AG10803 (cell line): ENCODE data around the gene SSH2.
A peak's percentile ranks its signal among the peaks of the same experiment; 100 is the strongest.

Source experiments
- DNase-seq: peaks from one replicate; pipeline ENCODE4 v3.0.0; 2010; ENCODE audit warnings: low read depth
- H3K4me3 ChIP-seq: 2 replicates; pipeline ENCODE4 v1.5.1; 2011; ENCODE audit warnings: mild to moderate bottlenecking, low read length, control low read depth
- TF ChIP-seq, protein P1 (sequence below): conservative IDR thresholded peaks from 2 replicates; pipeline ENCODE4 v1.5.1; 2011; ENCODE audit warnings: mild to moderate bottlenecking, low read length, control low read depth, inconsistent platforms

The SSH2 gene

DNA sequence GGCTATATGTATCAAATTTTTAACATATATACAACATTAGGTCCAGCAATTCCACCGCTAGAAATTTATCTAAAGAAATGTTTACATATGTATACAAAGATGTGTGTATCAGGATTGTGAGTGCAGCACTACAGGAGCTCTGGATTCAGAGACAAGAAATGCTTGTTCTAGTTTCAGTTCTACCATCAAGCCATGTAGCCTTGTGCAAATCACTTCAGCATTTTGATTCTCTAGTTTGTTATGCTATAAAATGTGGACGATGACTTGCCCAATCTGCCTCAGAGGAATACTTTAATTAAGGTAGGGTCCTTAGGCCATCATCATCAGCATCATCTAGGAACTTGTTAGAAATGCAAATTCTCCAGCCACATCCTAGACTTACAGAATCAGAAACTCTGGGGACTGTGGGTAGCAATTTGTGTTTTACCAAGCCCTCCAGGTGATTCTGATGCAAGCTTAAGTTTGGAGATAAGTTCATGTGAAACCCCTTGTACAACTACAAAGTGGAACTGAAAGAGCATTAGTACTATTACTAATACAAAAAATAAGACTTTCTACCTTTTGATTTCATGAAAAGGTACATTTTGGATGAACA, 176.1 kb downstream of the SSH2 start:
- H3K4me3 ChIP-seq = no peak overlapping the region
- DNase-seq = no peak
- TF ChIP-seq, protein P1, sequence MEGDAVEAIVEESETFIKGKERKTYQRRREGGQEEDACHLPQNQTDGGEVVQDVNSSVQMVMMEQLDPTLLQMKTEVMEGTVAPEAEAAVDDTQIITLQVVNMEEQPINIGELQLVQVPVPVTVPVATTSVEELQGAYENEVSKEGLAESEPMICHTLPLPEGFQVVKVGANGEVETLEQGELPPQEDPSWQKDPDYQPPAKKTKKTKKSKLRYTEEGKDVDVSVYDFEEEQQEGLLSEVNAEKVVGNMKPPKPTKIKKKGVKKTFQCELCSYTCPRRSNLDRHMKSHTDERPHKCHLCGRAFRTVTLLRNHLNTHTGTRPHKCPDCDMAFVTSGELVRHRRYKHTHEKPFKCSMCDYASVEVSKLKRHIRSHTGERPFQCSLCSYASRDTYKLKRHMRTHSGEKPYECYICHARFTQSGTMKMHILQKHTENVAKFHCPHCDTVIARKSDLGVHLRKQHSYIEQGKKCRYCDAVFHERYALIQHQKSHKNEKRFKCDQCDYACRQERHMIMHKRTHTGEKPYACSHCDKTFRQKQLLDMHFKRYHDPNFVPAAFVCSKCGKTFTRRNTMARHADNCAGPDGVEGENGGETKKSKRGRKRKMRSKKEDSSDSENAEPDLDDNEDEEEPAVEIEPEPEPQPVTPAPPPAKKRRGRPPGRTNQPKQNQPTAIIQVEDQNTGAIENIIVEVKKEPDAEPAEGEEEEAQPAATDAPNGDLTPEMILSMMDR = no peak

DNA sequence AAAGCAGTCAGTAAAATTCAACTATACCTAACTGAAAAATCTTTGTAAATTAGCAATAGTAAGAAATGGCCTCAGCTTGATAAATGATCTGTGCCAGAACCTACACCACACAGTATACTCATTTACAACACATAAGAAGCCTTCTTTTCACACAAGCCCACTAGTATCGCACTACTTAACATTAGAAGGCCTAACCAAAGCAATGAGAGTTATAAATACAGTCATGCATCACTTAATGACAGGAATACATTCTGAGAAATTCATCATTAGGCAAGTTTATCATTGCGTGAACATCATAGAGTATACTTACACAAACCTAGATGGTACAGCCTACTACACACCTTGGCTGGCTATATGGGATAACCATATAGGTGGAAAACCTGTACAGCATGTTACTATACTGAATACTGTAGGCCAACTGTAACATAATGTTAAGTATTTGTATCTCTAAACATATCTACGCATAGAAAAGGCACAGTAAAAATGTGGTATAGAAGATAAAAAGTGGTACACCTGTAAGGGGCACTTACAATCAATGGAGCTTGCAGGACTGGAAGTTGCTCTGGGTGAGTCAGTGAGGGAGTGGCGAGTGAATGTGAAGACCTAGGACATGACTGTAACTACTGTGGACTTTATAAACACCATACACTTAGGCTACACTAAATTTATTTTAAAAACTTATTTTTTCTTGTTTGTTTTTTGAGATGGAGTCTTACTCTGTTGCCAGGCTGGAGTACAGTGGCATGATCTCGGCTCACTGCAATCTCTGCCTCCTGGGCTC, 180.8 kb downstream of the SSH2 start:
- no peak overlapping the region for H3K4me3 ChIP-seq
- TF ChIP-seq, protein P1 = no peak
- no peak for DNase-seq

DNA sequence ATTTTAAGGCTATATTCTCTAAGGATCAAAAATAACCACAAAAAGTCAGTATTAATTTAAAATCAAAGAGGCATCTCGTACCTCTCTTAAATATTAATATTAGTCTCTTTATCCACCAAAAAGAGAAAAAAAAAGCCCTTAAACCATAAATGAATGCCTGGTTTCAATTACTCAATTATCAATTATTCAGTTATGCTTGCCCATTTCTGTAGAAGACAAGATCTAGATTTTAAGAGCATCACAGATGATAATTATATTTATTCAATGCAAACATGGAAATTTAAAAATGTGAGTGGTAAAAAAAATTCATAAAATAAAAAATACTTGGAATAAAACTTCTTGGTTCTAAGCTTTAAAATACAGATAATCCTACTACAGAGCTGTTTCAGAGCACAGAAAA, 181.6 kb downstream of the SSH2 start:
- TF ChIP-seq, protein P1 = no peak
- H3K4me3 ChIP-seq = no peak overlapping the region
- no peak for DNase-seq

DNA sequence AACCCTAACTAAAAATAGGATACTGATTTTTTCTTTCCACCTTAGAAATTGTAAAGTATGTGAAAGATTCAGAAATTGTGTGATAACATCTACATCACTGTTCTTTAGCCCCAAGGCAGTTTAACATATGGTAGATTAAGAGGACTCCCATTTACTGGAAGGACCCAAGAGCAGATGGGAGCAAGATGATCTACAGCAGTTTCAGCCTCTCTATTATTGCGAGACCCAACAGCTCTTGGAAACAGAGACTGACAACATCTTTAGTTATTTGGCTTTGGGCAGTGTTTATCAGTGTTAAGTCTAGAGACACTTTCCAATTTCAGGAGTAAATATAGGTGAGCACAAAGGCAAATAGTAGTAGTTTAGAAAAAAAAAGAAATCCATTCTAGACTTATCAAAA, 182.4 kb downstream of the SSH2 start:
- H3K4me3 ChIP-seq = no peak overlapping the region
- DNase-seq = peak; percentile 60
- TF ChIP-seq, protein P1 = no peak

DNA sequence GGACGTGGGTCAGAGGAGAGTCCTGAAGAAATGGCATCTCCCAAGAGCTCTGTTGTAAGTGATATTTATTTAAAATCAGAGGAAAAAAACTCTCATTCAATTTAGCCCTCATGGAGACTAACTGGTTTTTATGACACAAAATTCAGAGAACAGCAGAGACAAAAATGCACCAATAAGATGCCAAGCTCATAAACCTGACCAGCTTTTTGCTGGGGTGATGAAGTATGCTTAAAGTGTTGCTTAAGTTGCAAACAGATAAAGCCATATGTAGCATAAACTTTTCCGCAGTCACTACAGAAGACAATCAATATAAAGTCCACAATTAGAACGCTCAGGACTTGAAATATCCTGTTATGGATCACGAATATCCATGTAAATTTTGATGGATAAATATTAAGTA, 183.4 kb downstream of the SSH2 start:
- no peak for DNase-seq

DNA sequence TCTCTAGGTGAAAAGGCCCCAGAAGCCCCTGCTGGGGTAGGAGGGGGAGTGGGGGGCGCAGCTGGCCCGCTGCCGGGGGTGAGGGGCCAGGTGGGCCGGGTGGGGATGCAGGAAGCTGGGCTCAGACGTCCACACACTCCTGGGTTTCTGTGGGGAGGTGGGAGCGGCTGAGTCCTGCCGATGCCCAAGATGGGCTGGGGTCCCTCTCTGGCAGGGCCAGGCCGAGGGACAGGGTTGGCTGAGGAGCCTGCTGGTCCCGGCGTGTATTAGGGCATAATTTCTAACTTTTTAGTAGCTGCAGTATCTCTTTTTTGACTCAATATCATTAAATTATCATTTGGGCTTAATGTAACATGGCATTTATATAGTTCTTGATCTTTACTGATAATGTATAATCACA, 185.9 kb downstream of the SSH2 start:
- TF ChIP-seq, protein P1 = no peak
- DNase-seq = no peak
- H3K4me3 ChIP-seq = no peak overlapping the region

More for the DNA sequence above, 183.4 kb downstream of the SSH2 start:
- TF ChIP-seq, protein P1 = no peak
- H3K4me3 ChIP-seq = no peak overlapping the region

DNA sequence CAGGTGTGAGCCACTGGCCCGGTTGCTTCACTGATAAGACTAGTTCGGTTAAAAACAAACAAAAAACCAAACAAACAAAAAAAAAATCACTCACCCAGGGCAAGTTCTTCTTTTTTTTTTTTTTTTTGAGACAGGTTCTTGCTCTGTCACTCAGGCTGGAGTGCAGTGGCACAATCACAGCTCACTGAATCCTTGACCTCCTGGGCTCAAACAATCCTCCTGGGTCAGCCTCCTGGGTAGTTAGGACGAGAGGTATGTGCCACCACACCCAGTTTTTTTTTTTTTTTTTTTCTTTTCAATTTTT, 187.9 kb downstream of the SSH2 start:
- TF ChIP-seq, protein P1 = no peak
- DNase-seq = no peak
- H3K4me3 ChIP-seq = no peak overlapping the region
